Right atrium auricular region (tissue), 2 donors: ENCODE measurements around the gene SYNJ2. TPM values are rescaled to one million over a fixed set of nuclear protein-coding genes. Genes with fewer than 3 reads are reported as not detected.

Source experiments
- DNase-seq: peaks from one replicate; pipeline ENCODE4 v3.0.0-alpha.2; 2019; ENCODE audit warnings: low spot score
- H3K27ac ChIP-seq, 2 donors: fragments of 200-600 bp; sonication (generic); 1 replicate in 1 of 2; 2 replicates in 1 of 2; pipeline ENCODE4 v1.5.1; 2016 to 2019
- H3K27me3 ChIP-seq, 2 donors: fragments of 200-600 bp; sonication (generic); one replicate each; pipeline versions ENCODE4 v1.5.1 to v1.6.0; 2017 to 2019
- H3K36me3 ChIP-seq: fragments of 200-600 bp; sonication (generic); one replicate; pipeline ENCODE4 v1.5.1; 2016
- H3K4me1 ChIP-seq, 2 donors: fragments of 200-600 bp; sonication (generic); one replicate each; pipeline versions ENCODE4 v1.5.1 to v1.6.0; 2017 to 2019
- H3K4me3 ChIP-seq, 2 donors: fragments of 200-600 bp; sonication (generic); 1 replicate in 1 of 2; 2 replicates in 1 of 2; pipeline ENCODE4 v1.5.1; 2017 to 2019; ENCODE audit warnings: mild to moderate bottlenecking in 1 of 2, moderate library complexity in 1 of 2
- H3K9me3 ChIP-seq, 2 donors: fragments of 200-600 bp; sonication (generic); one replicate each; pipeline ENCODE4 v1.5.1; 2019
- CTCF ChIP-seq, 2 donors: fragments of 200-600 bp; sonication (generic); IDR thresholded peaks; one replicate each; pipeline ENCODE4 v1.5.1; 2019; ENCODE audit warnings: antibody characterized with exemption in 2 of 2
- total RNA-seq, 2 donors: library from RNA; depleted of rRNA; stranded (reverse); fragments of >200 nt; gene quantifications; one replicate each; pipeline ENCODE4 v1.1.0, GENCODE V29; 2016

Gene SYNJ2
- total RNA-seq, 2 donors from 2014 or later: 10.1 to 20.0 TPM

DNA sequence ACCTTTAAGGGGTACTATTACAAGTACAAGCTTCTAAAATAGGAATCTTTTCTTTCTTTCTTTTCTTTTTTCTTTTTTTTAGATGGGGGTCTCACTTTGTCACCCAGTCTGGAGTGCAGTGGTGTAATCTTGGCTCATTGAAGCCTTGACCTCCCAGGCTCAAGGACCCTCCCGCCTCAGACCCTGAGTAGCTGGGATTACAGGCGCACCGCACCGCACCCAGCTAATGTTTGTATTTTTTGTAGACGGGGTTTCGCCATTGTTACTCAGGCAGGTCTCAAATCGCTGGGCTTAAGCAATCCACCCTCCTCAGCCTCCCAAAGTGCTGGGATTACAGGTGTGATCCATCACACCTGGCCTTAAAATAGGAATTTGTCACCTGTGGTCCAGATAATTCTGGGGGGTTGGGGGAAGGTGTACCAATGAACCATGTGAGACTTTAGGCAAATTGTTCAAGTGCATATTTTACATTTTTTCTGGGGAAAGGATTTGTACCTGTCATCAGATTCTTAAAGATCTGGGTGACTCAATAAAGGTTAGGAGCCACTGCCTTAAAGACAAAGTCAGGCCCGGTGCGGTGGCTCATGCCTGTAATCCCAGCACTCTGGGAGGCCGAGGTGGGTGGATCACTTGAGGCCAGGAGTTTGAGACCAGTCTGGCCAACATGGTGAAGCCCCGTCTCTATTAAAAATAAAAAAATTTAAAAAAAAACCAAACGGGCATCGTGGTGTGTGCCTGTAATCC, 19.7 kb upstream of the SYNJ2 start:
- Histone ChIP-seq H3K27me3 (no peaks in the 10 kb centered on the region), H3K27ac (no peak overlapping the region), H3K4me1 (no peaks in the 10 kb centered on the region), H3K4me3 (no peak overlapping the region), H3K36me3 (no peaks in the 10 kb centered on the region), H3K9me3 (peaks cover 5 to 25% of the 10 kb centered on the region in 2 donors)
- no peak for DNase-seq
- TF ChIP-seq CTCF (IDR thresholded peaks at IDR 0.05): no peak

- DNase-seq: no peak
- Histone ChIP-seq H3K9me3 (peaks cover 5 to 24% of the 10 kb centered on the region in 2 donors), H3K36me3 (no peaks in the 10 kb centered on the region), H3K4me1 (no peaks in the 10 kb centered on the region), H3K27me3 (no peaks in the 10 kb centered on the region), H3K4me3 (no peak overlapping the region), H3K27ac (no peak overlapping the region)
- TF ChIP-seq CTCF (IDR thresholded peaks at IDR 0.05): no peak
Observed at GRCh38 chr6:157962601-157963302, 18.9 kb upstream of the SYNJ2 start.

- Histone ChIP-seq H3K27me3 (no peaks in the 10 kb centered on the region), H3K9me3 (peaks cover under 1 to 11% of the 10 kb centered on the region in 2 donors), H3K36me3 (no peaks in the 10 kb centered on the region), H3K4me1 (no peaks in the 10 kb centered on the region), H3K27ac (no peak overlapping the region), H3K4me3 (no peak overlapping the region)
- no peak for TF ChIP-seq CTCF (IDR thresholded peaks at IDR 0.05)
- no peak for DNase-seq
Observed at GRCh38 chr6:157964100-157964499, 17.6 kb upstream of the SYNJ2 start.

DNA sequence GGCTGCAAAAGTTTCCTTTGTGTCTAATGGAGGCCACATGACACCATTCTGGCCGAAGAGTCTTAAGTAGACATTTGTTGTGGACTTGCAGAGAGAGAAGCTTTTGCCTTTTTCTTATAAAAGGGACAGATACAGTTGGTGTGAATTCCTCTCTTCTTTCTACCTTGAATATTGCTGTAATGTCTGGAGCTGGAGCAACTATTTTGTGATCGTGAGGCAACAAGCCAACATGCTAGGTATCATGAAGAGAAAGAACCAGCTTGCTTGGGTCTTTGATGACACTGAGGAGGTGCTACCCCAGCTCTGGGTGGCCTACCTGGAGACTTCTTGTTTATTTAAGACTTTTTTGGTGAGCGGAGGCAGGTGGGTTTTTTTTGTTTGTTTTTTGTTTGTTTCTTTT, 16.3 kb upstream of the SYNJ2 start:
- Histone ChIP-seq H3K4me1 (no peaks in the 10 kb centered on the region), H3K9me3 (no peaks in the 10 kb centered on the region), H3K27me3 (no peaks in the 10 kb centered on the region), H3K27ac (no peak overlapping the region), H3K36me3 (no peaks in the 10 kb centered on the region), H3K4me3 (no peak overlapping the region)
- TF ChIP-seq CTCF (IDR thresholded peaks at IDR 0.05): no peak
- no peak for DNase-seq

DNA sequence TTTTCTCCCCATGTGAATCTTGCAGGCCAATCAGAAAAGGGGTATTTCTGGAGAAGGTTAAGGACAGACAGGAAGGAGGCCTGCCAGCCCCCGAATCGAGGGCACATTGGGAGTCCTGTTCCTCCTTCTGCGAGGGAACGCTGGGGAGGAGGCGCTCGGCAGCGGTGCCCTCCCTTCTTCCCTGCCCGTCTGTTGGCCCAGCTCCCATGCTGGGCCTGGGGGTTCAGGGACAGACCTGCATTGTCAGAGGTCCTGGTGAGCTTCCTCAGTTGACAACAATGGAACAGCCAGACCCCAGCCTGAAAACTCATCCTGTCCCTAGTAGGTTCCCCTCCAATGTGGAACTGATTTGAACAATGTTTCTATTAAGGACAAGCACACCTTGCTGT, 15.1 kb upstream of the SYNJ2 start:
- Histone ChIP-seq H3K4me1 (no peaks in the 10 kb centered on the region), H3K4me3 (no peak overlapping the region), H3K27ac (no peak overlapping the region), H3K36me3 (no peaks in the 10 kb centered on the region), H3K27me3 (no peaks in the 10 kb centered on the region), H3K9me3 (no peaks in the 10 kb centered on the region)
- no peak for DNase-seq
- no peak for TF ChIP-seq CTCF (IDR thresholded peaks at IDR 0.05)
